Loucy (cell line): ENCODE data around the gene FAM177A1.

ENCODE experiments used
- H2AFZ ChIP-seq: fragments of 200-600 bp; sonication (generic); 2 replicates; pipeline ENCODE4 v1.6.0; 2016; ENCODE audit warnings: antibody characterized with exemption, mild to moderate bottlenecking, low read length, moderate library complexity
- H3F3A ChIP-seq: fragments of 200-600 bp; 2 replicates; pipeline ENCODE4 v1.6.0; 2016; ENCODE audit warnings: antibody characterized with exemption, low read depth, mild to moderate bottlenecking
- H3K27me3 ChIP-seq: fragments of 200-600 bp; sonication (generic); 2 replicates; pipeline ENCODE4 v1.6.1; 2014; ENCODE audit warnings: low read length, mild to moderate bottlenecking; ENCODE audit not compliant: insufficient read depth, poor library complexity, severe bottlenecking
- H3K36me3 ChIP-seq: fragments of 200-600 bp; sonication (generic); 2 replicates; pipeline ENCODE4 v1.6.1; 2016; ENCODE audit warnings: low read length; ENCODE audit not compliant: insufficient read depth
- H3K4me1 ChIP-seq: fragments of 200-600 bp; sonication (generic); 2 replicates; pipeline ENCODE4 v1.5.1; 2014; ENCODE audit warnings: low read length, mild to moderate bottlenecking; ENCODE audit not compliant: insufficient read depth, poor library complexity, severe bottlenecking
- H3K4me2 ChIP-seq: fragments of 200-600 bp; sonication (generic); 2 replicates; pipeline ENCODE4 v1.6.0; 2014; ENCODE audit warnings: antibody characterized with exemption, low read length, low read depth, mild to moderate bottlenecking; ENCODE audit not compliant: poor library complexity, severe bottlenecking
- H3K4me3 ChIP-seq: fragments of 200-600 bp; sonication (generic); 2 replicates; pipeline ENCODE4 v1.5.1; 2014; ENCODE audit warnings: low read length, mild to moderate bottlenecking, mixed read lengths; ENCODE audit not compliant: poor library complexity, severe bottlenecking
- H3K79me2 ChIP-seq: fragments of 200-600 bp; sonication (generic); 2 replicates; pipeline ENCODE4 v1.6.1; 2014; ENCODE audit warnings: low read length; ENCODE audit not compliant: insufficient read depth
- H3K9ac ChIP-seq: fragments of 200-600 bp; sonication (generic); 2 replicates; pipeline ENCODE4 v1.6.0; 2014; ENCODE audit warnings: mild to moderate bottlenecking, low read depth, low read length, moderate library complexity; ENCODE audit not compliant: poor library complexity, severe bottlenecking
- H3K9me2 ChIP-seq: fragments of 200-600 bp; sonication (generic); replicated peaks from 2 replicates; pipeline ENCODE4 v1.6.1; 2016; ENCODE audit warnings: low read depth, low read length, mixed read lengths
- H3K9me3 ChIP-seq: fragments of 200-600 bp; sonication (generic); 2 replicates; pipeline ENCODE4 v1.6.1; 2014; ENCODE audit warnings: mild to moderate bottlenecking, antibody characterized with exemption, low read length, low read depth; ENCODE audit not compliant: insufficient read depth
- H4K20me1 ChIP-seq: fragments of 200-600 bp; sonication (generic); 2 replicates; pipeline ENCODE4 v1.6.0; 2014; ENCODE audit warnings: antibody characterized with exemption, low read length, mild to moderate bottlenecking; ENCODE audit not compliant: insufficient read depth, poor library complexity, severe bottlenecking
- EZH2phosphoT487 ChIP-seq: fragments of 200-600 bp; IDR thresholded peaks from 2 replicates; pipeline ENCODE4 v1.6.1; 2018; ENCODE audit warnings: antibody characterized with exemption, mild to moderate bottlenecking, moderate library complexity, borderline replicate concordance
- TF ChIP-seq, protein P1 (sequence below): fragments of 200-600 bp; sonication (generic); conservative IDR thresholded peaks from 2 replicates; pipeline ENCODE4 v1.5.1; 2014; ENCODE audit warnings: mild to moderate bottlenecking, antibody characterized with exemption, low read length

The FAM177A1 gene

DNA sequence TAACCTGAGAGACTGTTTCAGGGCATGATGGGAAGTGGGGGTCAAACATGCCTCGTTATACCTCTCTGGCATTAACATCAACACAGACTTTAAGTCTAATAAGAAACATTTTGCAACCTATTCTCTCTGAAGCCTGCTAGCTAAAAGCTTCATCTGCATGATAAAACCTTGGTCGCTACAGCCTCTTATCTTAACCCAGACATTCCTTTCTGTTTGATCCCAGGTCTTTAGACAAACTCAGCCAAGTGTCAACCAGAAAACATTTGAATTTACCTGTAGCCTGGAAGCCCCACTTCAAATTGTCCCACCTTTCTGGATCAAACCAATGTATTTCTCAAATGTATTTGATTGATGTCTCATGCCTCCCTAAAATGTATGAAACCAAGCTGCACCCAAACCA is 66.6 kb downstream of the FAM177A1 start:
- H4K20me1 ChIP-seq: no peaks in the 10 kb centered on the region
- no peak overlapping the region for H3K4me3 ChIP-seq
- peaks cover 47% of the 10 kb centered on the region; the same call in 1 of the 2 replicates for H3K36me3 ChIP-seq
- TF ChIP-seq, protein P1, sequence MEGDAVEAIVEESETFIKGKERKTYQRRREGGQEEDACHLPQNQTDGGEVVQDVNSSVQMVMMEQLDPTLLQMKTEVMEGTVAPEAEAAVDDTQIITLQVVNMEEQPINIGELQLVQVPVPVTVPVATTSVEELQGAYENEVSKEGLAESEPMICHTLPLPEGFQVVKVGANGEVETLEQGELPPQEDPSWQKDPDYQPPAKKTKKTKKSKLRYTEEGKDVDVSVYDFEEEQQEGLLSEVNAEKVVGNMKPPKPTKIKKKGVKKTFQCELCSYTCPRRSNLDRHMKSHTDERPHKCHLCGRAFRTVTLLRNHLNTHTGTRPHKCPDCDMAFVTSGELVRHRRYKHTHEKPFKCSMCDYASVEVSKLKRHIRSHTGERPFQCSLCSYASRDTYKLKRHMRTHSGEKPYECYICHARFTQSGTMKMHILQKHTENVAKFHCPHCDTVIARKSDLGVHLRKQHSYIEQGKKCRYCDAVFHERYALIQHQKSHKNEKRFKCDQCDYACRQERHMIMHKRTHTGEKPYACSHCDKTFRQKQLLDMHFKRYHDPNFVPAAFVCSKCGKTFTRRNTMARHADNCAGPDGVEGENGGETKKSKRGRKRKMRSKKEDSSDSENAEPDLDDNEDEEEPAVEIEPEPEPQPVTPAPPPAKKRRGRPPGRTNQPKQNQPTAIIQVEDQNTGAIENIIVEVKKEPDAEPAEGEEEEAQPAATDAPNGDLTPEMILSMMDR: no peak
- TF ChIP-seq EZH2phosphoT487: no peak
- H3K27me3 ChIP-seq: no peaks in the 10 kb centered on the region
- no peaks in the 10 kb centered on the region for H3K9me2 ChIP-seq
- peaks cover 30% of the 10 kb centered on the region; the same call in 1 of the 2 replicates for H3K79me2 ChIP-seq
- H3F3A ChIP-seq: no peaks in the 10 kb centered on the region
- H3K9ac ChIP-seq: no peak overlapping the region
- peaks cover 4% of the 10 kb centered on the region for H3K4me1 ChIP-seq
- peaks cover 5% of the 10 kb centered on the region; the same call in 1 of the 2 replicates for H3K9me3 ChIP-seq
- H3K4me2 ChIP-seq: no peak overlapping the region
- H2AFZ ChIP-seq: no peak overlapping the region

DNA sequence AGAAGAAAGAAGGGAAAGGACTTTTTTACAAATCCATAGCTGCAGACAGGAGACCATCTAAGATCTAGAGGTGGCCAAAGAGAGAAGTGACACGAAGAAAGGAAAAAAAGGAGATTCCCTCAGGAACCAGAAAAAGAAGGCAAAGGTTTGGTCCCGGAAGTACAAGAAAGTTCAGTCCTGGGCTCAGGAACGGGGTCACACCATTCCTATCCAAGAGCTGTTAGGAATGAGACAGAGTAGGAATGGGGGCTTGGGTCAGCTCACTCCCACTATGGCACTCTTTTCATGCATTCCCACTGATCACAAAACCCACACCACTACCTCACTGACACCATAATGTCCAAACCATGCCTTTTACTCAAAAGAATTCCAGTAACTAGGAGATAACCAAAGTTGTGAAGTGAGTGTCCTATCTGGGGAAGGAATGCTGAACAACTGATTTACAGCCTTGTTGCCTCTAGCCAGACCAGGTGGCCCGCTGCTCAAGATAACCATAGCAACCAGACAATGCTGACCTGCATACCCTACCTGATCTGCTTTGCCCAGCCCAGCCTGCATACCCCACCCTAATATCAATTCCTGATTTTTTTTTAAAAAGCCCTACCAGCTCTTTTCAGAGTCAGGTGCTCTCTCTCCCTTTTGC is 67.4 kb downstream of the FAM177A1 start:
- H3K9me3 ChIP-seq: peaks cover 5% of the 10 kb centered on the region; the same call in 1 of the 2 replicates
- H3F3A ChIP-seq: no peaks in the 10 kb centered on the region
- peaks cover 35% of the 10 kb centered on the region for H3K79me2 ChIP-seq
- no peak overlapping the region for H2AFZ ChIP-seq
- H3K4me2 ChIP-seq: no peak overlapping the region
- H3K27me3 ChIP-seq: no peaks in the 10 kb centered on the region
- H4K20me1 ChIP-seq: no peaks in the 10 kb centered on the region
- no peaks in the 10 kb centered on the region for H3K9me2 ChIP-seq
- H3K4me1 ChIP-seq: peaks cover 4% of the 10 kb centered on the region
- peaks cover 42% of the 10 kb centered on the region; the same call in 1 of the 2 replicates for H3K36me3 ChIP-seq
- H3K4me3 ChIP-seq: no peak overlapping the region
- no peak overlapping the region for H3K9ac ChIP-seq
- TF ChIP-seq, protein P1: no peak

DNA sequence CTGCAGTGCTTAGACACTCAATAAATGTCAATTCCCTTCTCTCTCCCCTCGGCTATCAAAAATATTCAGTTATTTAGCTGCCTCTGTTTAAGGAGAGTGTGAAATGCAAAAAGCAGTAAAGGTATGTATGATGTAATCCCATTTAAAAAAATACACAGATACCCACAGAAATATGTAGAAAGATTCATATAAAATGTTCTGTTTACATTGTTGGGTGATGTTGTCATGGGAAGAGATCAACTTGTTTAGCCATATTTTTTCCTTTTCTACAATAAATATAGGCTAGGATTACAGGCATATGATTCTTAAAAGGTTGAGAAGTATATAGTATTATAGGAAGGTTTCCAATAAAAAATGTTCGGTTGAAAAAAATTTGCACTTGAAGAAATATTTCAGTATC is 68.0 kb downstream of the FAM177A1 start:
- no peaks in the 10 kb centered on the region for H3K27me3 ChIP-seq

More for the DNA sequence above, 68.0 kb downstream of the FAM177A1 start:
- peaks cover 5% of the 10 kb centered on the region; the same call in 1 of the 2 replicates for H3K9me3 ChIP-seq
- no peak overlapping the region for H3K9ac ChIP-seq
- H3K9me2 ChIP-seq: no peaks in the 10 kb centered on the region
- no peak overlapping the region for H3K4me3 ChIP-seq
- peaks cover 4% of the 10 kb centered on the region for H3K4me1 ChIP-seq
- no peaks in the 10 kb centered on the region for H3F3A ChIP-seq
- TF ChIP-seq, protein P1: no peak
- no peak for TF ChIP-seq EZH2phosphoT487
- peaks cover 42% of the 10 kb centered on the region; the same call in 1 of the 2 replicates for H3K36me3 ChIP-seq
- no peaks in the 10 kb centered on the region for H4K20me1 ChIP-seq
- no peak overlapping the region for H2AFZ ChIP-seq
- no peak overlapping the region for H3K4me2 ChIP-seq
- peaks cover 41% of the 10 kb centered on the region for H3K79me2 ChIP-seq
